Loucy (cell line): Measurements from ENCODE around the gene MACF1.
A peak's percentile ranks its signal among the peaks of the same experiment; 100 is the strongest.

Experiments
- H2AFZ ChIP-seq: fragments of 200-600 bp; sonication (generic); 2 replicates; pipeline ENCODE4 v1.6.0; 2016; ENCODE audit warnings: antibody characterized with exemption, mild to moderate bottlenecking, low read length, moderate library complexity
- H3F3A ChIP-seq: fragments of 200-600 bp; 2 replicates; pipeline ENCODE4 v1.6.0; 2016; ENCODE audit warnings: antibody characterized with exemption, low read depth, mild to moderate bottlenecking
- H3K27me3 ChIP-seq: fragments of 200-600 bp; sonication (generic); 2 replicates; pipeline ENCODE4 v1.6.1; 2014; ENCODE audit warnings: low read length, mild to moderate bottlenecking; ENCODE audit not compliant: insufficient read depth, poor library complexity, severe bottlenecking
- H3K36me3 ChIP-seq: fragments of 200-600 bp; sonication (generic); 2 replicates; pipeline ENCODE4 v1.6.1; 2016; ENCODE audit warnings: low read length; ENCODE audit not compliant: insufficient read depth
- H3K4me1 ChIP-seq: fragments of 200-600 bp; sonication (generic); 2 replicates; pipeline ENCODE4 v1.5.1; 2014; ENCODE audit warnings: low read length, mild to moderate bottlenecking; ENCODE audit not compliant: insufficient read depth, poor library complexity, severe bottlenecking
- H3K4me2 ChIP-seq: fragments of 200-600 bp; sonication (generic); 2 replicates; pipeline ENCODE4 v1.6.0; 2014; ENCODE audit warnings: antibody characterized with exemption, low read length, low read depth, mild to moderate bottlenecking; ENCODE audit not compliant: poor library complexity, severe bottlenecking
- H3K4me3 ChIP-seq: fragments of 200-600 bp; sonication (generic); 2 replicates; pipeline ENCODE4 v1.5.1; 2014; ENCODE audit warnings: low read length, mild to moderate bottlenecking, mixed read lengths; ENCODE audit not compliant: poor library complexity, severe bottlenecking
- H3K79me2 ChIP-seq: fragments of 200-600 bp; sonication (generic); 2 replicates; pipeline ENCODE4 v1.6.1; 2014; ENCODE audit warnings: low read length; ENCODE audit not compliant: insufficient read depth
- H3K9ac ChIP-seq: fragments of 200-600 bp; sonication (generic); 2 replicates; pipeline ENCODE4 v1.6.0; 2014; ENCODE audit warnings: mild to moderate bottlenecking, low read depth, low read length, moderate library complexity; ENCODE audit not compliant: poor library complexity, severe bottlenecking
- H3K9me2 ChIP-seq: fragments of 200-600 bp; sonication (generic); replicated peaks from 2 replicates; pipeline ENCODE4 v1.6.1; 2016; ENCODE audit warnings: low read depth, low read length, mixed read lengths
- H3K9me3 ChIP-seq: fragments of 200-600 bp; sonication (generic); 2 replicates; pipeline ENCODE4 v1.6.1; 2014; ENCODE audit warnings: mild to moderate bottlenecking, antibody characterized with exemption, low read length, low read depth; ENCODE audit not compliant: insufficient read depth
- H4K20me1 ChIP-seq: fragments of 200-600 bp; sonication (generic); 2 replicates; pipeline ENCODE4 v1.6.0; 2014; ENCODE audit warnings: antibody characterized with exemption, low read length, mild to moderate bottlenecking; ENCODE audit not compliant: insufficient read depth, poor library complexity, severe bottlenecking
- CTCF ChIP-seq: fragments of 200-600 bp; sonication (generic); conservative IDR thresholded peaks from 2 replicates; pipeline ENCODE4 v1.5.1; 2014; ENCODE audit warnings: mild to moderate bottlenecking, antibody characterized with exemption, low read length
- EZH2phosphoT487 ChIP-seq: fragments of 200-600 bp; IDR thresholded peaks from 2 replicates; pipeline ENCODE4 v1.6.1; 2018; ENCODE audit warnings: antibody characterized with exemption, mild to moderate bottlenecking, moderate library complexity, borderline replicate concordance

The MACF1 gene

GRCh38 chr1:39194398-39195051 lies 10.0 kb upstream of the MACF1 start:
- no peaks in the 10 kb centered on the region for H3K27me3 ChIP-seq
- peaks cover 71% of the 10 kb centered on the region for H3K79me2 ChIP-seq
- peak overlapping the region; percentile 89 for H3K4me2 ChIP-seq
- no peak for TF ChIP-seq CTCF
- TF ChIP-seq EZH2phosphoT487 = no peak
- no peaks in the 10 kb centered on the region for H3K36me3 ChIP-seq
- peaks cover 76% of the 10 kb centered on the region for H3K4me1 ChIP-seq
- H3K4me3 ChIP-seq = peak overlapping the region; percentile 74
- no peaks in the 10 kb centered on the region for H3K9me3 ChIP-seq
- no peaks in the 10 kb centered on the region for H4K20me1 ChIP-seq
- no peak overlapping the region for H2AFZ ChIP-seq
- H3K9me2 ChIP-seq = no peaks in the 10 kb centered on the region
- peak overlapping the region; percentile 94 for H3K9ac ChIP-seq
- peaks cover 26% of the 10 kb centered on the region for H3F3A ChIP-seq

- Histone ChIP-seq H3K9ac (peak overlapping the region; percentile 94), H3K27me3 (no peaks in the 10 kb centered on the region), H3K4me1 (peaks cover 76% of the 10 kb centered on the region), H3K9me3 (no peaks in the 10 kb centered on the region), H3K4me3 (peak overlapping the region; percentile 74), H3K79me2 (peaks cover 71% of the 10 kb centered on the region), H3F3A (peaks cover 26% of the 10 kb centered on the region), H3K9me2 (no peaks in the 10 kb centered on the region), H3K36me3 (no peaks in the 10 kb centered on the region), H2AFZ (no peak overlapping the region), H4K20me1 (no peaks in the 10 kb centered on the region), H3K4me2 (peak overlapping the region; percentile 89)
- TF ChIP-seq EZH2phosphoT487 (no peak), CTCF (no peak)
Measured at GRCh38 chr1:39195166-39196111, 9.1 kb upstream of the MACF1 start.

- Histone ChIP-seq H3F3A (peaks cover 26% of the 10 kb centered on the region), H3K79me2 (peaks cover 72% of the 10 kb centered on the region), H4K20me1 (no peaks in the 10 kb centered on the region), H3K4me1 (peaks cover 76% of the 10 kb centered on the region), H3K36me3 (no peaks in the 10 kb centered on the region), H3K9me3 (no peaks in the 10 kb centered on the region), H2AFZ (no peak overlapping the region), H3K9me2 (no peaks in the 10 kb centered on the region), H3K4me2 (peak overlapping the region; percentile 93), H3K9ac (peak overlapping the region; percentile 94), H3K4me3 (peak overlapping the region; percentile 74), H3K27me3 (no peaks in the 10 kb centered on the region)
- TF ChIP-seq EZH2phosphoT487 (no peak), CTCF (no peak)
Measured at GRCh38 chr1:39196244-39197215, 8.0 kb upstream of the MACF1 start.
